ENCODE measurements around the gene VPS11.
"Not testable (repeated sequence)": the region's sequence is repeated elsewhere in the genome, so short reads cannot be mapped to it uniquely, and the experiment has no call there.

The VPS11 gene

DNA sequence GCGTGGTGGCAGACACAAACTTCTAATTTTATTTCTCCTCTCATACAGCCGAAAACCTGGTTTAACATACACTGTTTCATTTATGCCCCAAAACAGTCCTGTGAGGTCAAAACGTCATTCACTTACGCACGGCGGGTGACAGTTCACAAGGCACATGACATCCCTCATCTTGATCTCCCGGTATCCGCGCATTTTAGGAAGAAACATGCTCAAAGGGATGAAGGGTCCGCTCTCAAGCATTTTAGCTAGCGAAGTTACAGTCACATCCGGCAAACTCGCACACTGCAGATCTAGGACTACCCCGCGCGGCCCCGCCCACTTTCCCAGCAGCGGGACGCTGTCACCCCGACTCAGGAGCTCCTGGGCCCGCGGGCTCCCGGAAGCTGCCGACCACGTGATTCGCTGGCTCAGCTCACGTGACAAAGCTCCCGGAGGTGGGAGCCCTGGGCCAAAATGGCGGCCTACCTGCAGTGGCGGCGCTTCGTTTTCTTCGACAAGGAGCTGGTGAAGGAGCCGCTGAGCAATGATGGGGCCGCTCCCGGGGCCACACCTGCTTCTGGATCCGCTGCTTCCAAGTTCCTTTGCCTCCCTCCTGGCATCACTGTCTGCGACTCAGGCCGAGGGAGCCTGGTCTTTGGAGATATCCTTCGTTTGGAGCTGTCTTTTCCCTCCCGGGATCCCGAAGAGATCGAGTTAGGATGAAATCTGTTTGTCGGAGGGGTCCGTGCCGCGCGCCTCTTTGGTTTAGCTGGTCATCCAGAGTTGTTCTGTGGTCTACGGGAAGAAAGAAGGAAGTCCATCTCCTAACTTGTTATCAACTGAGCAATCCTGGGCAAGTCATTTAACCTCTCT lies at the start of gene VPS11:
VPS11 (plus strand) TSS at position 448 of the 852 bp plus-strand sequence; CDS start at position 454, 6 bp downstream.
- DNase-seq (ENCODE audit: low spot score): peak; percentile 96

DNA sequence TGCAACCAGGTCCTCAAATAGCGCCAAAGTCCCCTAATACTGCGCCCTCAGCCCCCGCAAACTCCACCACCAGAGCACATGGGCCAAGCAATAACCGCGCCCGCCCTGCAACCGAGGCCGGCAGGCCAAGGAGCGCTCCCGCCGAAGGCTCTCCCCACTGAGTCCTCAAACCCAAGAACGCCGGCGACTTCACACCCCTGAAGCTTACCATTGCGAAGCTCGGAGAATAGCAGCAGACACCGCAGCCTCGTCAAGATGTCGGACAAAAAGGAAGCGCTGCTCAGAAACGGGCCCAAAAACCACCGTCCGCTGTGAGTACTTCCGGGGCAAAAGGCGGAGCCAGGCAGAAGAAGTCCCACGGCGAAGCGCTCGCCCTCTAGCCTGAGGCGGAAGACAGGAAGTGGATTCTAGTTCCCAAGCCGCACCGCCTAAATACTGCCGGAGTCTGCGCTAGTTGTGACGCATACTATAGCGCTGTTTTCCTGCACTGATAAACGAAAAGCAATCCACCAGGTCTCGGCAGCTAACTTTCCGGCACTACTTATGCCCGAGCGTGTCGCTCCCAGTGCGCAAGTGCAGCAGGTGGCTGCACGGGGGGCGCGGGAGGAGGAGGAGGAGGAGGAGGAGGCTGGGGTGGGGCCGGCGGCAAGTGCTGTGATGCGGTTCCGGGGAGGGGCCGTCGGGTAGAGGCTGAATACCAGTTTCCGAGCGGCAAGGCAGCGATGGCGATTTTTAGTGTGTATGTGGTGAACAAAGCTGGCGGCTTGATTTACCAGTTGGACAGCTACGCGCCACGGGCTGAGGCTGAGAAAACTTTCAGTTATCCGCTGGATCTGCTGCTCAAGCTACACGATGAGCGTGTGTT lies 49.3 kb upstream of the VPS11 start, which contains the start of the genes RPS25 and TRAPPC4:
RPS25 (minus strand) TSS at position 270 of the 865 bp plus-strand sequence; CDS start at position 211, 59 bp downstream.
TRAPPC4 (plus strand) TSS at position 693 of the 865 bp plus-strand sequence; CDS start at position 723, 30 bp downstream.
- peak; percentile 98 for DNase-seq (ENCODE audit: low spot score)

DNA sequence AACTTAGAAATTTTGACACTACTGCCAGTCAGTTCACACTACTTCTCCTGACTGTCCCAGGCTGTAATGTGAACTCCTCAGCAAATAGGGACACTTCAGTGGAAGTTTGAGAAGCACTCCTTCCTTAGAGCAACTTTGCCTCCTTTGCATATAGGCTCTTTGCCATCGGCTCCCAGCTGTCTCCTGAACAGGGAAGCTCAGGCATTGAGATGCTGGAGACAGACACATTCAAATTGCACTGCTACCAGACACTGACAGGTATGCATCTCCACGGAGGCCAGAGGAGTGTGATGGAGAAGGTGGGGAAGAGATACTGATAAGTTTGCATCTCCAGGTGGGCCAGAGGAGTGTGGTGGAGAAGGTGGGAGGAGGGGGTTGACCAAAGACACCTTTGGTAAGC lies 47.6 kb upstream of the VPS11 start:
- no peak for DNase-seq (ENCODE audit: low spot score)

DNA sequence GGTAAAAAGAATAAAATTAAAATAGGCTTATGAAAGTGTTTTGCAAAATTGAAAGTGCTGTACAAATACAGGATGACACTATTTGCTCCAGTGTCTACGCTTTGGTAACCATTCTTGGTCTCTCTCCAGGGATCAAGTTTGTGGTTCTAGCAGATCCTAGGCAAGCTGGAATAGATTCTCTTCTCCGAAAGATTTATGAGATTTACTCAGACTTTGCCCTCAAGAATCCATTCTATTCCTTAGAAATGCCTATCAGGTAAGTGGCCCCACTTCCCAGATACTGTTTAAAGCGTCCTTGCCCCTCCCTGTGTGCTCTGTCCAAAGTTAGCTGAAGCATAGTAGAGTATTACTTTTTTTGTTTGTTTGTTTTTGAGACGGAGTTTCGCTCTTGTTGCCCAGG lies 46.0 kb upstream of the VPS11 start:
- DNase-seq (ENCODE audit: low spot score): no peak

DNA sequence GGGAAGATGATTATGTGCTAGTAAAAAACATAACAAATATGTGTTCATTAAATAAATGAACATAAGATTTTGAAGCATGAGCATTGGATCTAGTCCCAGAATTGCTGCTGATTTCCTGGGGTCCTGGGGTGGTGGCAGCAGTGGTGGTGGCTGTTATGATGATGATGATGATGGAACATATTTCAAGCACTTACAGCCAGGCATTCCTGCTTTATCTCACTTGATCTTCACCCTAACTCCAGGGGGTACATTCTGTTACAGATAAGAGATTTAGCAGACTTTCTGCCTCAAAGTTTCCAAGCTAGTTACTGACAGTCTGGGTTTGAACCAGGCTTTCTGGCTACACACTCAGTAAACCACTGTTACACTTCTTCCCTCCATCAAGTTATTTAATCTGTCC lies 43.9 kb upstream of the VPS11 start:
- DNase-seq (ENCODE audit: low spot score): no peak

DNA sequence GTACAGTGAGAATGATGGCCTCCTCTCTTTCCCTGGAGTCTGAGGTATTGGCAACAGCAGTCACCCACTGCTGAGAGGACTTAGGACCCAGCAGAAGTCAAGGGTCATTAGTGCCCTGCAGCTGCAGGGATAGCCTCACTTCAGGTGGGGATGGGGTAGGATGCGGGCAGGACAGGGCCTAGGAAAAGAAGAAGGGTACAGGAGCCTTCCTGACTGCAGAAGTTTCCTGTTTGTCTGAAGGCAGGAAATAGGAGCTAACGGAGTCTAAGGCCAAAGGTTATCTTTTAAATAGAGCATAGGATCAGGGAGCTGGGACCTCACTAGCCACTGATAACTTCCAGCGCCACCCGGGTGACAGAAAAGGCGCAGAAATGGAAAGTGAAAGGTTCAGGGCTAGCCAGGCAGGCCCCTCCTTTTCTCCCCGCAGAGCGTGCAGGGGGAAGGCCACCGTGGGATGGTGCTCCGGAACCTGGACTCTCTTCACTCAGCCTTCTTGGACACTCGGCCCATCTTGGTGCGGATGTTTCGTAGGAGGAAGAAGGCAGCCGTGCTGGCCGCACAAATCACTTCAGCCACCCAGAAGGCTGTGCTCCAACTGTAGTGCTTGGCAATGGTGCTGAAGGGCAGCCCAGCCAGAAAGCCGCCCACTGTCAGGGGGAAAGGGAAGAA lies 43.1 kb upstream of the VPS11 start:
- no peak for DNase-seq (ENCODE audit: low spot score)

DNA sequence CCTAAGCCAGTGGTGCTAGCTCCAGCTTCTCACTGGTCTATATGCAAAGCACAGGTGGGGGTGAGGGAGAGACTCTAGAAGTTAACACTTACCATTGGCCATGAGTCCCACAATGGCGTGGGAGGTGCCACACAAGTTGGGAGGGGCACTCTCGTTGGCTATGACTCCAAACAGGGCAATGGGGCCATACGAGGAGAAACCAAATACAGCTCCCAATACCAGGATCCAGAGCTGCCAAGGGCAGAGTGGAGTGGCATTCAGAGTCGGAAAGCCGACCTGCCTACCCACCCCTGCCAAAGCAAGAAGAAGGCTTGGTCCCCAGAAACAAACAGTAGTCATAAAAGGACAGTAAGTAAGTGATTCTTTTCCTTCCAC lies 42.5 kb upstream of the VPS11 start:
- DNase-seq (ENCODE audit: low spot score): no peak

DNA sequence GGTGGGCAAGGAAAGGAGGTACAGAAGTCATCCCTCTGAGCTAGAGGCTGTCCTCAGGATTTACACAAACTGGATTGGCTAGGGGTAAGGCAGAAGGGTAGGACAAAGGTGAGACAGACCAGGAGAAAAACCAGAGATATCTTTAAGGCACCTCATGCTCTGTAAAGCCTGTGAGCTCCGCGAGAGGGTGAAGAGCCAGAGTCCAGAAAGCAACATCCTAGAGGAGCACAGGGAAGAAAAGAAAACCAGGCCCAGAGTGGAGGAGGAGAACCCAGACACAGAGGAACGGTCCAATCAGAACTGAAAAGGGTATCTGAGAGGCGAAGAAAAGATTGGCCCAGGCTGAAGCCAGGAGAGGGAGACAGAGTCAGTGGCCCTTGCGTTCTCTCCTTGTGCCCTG lies 42.1 kb upstream of the VPS11 start:
- no peak for DNase-seq (ENCODE audit: low spot score)

DNA sequence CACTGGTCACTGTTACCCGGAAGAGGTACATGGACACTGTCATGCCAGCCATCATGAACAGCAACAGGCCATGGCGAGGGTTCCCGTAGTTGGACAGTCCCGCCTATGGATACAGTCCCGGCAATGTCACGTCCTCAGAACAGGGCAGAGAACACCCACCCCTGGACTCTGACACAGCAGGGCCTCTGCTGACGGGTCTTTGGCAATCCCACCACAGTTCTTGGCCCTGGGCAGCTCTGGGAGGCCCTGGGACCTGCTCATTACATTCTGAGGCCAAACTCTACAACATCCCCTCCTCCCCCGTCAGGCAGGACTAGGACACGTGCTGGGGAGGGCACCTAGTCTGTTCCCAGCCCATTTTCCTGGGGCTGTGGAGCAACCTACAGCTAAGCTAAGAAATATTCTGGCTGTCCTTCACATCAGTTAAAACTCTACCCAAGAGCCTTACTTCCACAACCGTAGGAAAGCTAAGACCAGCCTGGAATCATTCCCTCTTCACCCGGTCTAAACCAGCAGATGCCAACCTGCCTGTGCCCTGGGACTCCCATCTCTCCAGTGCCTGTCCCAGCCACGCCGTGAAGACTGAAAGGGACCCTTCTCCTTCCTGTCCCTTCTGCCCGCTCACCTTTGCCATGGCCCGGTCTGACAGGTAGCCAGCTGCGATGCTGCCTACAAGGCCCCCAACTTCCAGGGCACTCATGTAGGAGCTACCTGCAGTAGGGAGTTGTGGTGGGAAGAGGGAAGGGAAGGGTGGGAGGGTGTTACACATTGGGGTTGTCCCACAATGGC lies 41.4 kb upstream of the VPS11 start:
- no peak for DNase-seq (ENCODE audit: low spot score)

DNA sequence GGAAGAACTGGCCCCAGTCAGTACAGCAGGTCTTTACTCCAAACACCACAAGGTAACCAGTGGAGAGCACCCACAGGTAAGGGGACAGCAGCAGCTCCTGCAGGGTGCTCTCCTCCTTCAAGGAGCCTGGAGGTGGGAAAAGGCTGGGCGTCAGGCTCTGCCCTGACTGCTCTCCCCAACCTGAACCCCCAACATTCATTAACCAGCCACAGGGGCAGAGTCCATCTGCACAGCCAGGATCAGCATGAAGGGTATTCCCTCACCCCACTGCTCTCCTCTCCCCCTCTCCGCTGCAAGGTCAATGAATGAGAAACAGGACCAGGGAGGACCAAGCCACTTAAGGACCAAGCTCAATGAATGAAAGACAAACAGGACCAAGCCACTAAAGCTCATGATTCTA lies 40.6 kb upstream of the VPS11 start:
- DNase-seq (ENCODE audit: low spot score): no peak

DNA sequence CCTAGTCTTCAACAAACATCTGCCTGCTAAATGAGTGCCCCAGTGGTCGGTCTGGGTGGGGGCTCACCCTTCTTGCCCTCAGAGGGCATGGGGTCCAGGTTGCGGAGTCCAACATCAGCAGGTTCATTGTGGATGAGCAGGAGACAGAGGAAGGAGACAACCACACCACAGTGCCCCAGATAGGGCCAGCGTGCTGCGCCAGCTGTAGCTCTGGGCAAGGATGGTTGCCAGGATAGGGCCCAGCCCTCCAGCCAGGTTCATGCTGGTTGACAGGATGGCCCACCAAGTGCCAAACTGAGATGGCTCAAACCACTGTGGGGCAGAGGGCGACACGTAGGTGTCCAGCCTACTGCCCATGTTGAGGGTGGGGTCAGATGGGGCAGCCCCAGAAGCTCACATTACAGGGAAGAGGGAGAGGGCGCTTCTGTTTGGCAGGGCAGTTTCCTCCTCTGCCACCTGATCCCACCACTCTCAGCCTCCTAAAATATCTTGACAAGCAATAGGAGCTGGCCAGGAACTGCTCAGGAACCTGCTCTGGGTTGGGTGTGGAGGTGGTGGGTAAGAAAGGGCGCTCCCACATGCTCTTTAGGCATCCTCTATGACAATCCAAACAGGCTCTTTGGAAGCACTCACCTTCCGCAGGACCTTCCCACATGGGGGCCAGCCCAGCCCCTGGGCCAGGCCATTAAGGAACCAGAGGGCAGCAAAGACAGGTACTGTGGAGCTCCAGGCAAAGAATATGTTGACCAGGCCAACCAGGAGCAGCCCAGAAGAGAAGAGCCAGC lies 39.9 kb upstream of the VPS11 start:
- DNase-seq (ENCODE audit: low spot score): no peak

DNA sequence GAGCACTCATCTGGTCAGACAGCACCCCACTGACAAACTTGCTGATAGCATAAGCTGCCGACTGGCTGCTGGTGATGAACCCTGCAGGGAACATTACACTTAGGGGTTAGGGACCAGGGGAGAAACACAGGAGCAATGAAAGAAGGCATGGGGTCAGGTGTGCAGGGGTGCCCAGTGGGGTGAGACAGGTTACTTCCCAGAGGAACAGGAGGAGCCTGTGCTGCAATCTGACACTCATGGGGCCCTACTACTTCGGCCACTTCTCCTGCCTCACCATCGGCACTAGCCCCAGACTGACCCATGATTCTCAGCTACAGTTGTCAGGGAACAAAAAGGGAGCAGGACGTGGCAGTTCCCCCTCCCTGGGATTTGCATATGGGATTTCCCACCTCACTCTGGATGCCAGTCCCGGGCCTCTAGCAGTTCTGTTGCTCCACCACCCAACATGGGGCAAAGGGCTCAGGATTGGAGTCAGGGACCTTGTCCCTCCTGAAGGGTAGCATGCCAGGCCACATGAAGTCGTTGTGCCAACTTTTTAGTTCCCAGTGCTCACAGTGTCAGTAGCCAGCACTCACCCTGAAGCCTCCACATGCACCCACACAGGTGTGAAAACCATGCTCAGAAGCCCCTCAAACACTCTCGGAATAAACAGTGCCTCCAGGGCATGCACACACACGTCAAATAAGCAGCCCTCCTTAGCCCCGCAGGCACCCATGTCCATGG lies 39.1 kb upstream of the VPS11 start:
- no peak for DNase-seq (ENCODE audit: low spot score)

DNA sequence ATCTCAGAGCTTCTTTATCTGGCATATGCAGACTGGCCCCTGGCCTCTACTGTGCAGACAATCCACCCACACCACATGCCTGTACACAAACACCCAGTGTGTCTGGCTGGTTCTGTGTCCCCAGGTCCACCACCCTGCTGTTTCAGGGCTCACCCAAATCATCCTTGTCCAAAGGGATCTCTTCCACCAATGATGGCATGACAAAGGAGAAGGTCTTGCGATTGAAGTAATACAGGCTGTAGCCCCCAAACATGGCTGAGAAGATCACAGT lies 38.6 kb upstream of the VPS11 start:
- no peak for DNase-seq (ENCODE audit: low spot score)

DNA sequence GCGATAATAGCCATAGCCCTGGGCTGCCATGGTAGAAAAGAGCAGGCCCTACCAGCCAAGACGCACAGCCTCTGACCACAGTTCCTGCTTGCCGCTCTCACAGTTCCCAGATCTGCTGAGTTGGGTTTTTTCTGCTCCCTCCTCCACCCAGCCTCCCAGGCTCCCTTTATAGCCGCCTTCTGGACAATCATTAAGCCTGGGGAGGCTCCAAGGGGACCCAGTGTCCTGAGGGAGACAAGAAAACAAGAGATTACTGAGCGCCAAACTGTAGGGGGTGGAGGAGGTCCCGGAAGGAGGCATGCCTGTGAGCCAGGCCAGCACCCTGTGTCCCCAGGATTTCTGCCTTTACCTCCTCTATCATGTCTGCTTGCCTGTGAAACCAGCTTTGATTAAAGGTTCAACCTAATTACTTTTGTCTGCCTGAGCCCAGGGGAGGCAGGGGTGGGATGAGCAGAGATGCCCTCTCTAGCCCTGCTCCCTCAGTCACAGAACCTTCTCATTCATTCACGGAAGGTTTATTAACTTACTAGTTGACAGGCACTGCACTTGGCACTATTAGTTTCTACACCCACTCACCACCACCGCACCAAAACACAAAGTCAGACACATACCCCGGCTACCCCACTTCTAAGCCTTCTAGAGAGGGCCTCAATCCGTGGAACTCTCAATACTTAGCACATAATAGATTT lies 38.1 kb upstream of the VPS11 start:
- DNase-seq (ENCODE audit: low spot score): peak; percentile 39

DNA sequence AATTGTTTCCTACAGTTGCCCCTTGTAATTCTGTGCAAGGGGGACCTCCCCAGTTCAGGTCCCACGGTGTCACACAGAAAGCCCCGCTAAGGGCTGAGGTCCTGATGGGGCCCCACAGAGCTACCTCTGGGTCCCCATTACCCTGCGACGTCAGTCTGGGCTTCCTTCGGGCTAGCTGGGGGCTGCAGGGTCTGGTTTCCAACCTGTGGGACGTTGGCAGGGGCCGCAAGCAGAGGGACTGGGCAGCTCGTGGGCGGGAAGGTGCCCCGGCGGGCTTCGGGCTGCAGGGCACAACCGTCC lies 37.6 kb upstream of the VPS11 start:
- no peak for DNase-seq (ENCODE audit: low spot score)

DNA sequence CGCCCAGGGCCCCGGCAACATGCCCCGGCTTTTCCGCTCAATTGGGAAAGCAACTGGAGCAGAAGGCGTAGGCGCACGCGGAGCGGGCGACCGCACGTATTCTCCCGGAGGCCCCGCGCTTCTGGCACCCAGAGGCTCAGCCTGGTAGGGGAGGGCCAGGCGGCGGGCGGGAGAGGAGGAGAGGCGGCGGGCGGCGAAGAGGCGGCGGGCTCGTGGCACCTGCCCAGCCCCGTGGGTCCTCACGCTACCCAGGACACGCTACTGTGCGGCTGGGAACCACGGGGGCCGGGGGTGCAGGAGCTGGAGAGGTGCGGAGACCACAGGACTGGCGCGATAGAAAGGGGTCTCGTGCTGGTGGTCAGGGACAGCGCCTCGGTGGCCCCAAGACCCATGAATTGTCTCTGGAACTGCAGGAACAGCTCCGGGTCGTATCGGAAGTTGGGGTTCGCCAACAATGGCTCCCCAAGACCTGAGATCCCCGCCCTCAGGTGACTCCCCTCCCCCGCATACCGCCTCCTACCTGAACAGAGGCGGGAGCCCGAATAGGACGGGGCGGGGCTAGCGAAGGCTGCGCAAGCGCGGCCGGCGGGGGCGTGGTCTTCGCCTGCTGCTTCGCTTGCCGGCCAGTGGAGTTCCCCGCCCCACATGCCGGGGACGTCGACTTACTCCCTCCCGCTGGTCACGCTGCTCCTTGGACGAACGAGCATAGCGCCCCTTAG lies 37.1 kb upstream of the VPS11 start, which contains the start of gene SLC37A4:
SLC37A4 (minus strand) TSS at position 549 of the 719 bp plus-strand sequence.
- peak; percentile 96 for DNase-seq (ENCODE audit: low spot score)

DNA sequence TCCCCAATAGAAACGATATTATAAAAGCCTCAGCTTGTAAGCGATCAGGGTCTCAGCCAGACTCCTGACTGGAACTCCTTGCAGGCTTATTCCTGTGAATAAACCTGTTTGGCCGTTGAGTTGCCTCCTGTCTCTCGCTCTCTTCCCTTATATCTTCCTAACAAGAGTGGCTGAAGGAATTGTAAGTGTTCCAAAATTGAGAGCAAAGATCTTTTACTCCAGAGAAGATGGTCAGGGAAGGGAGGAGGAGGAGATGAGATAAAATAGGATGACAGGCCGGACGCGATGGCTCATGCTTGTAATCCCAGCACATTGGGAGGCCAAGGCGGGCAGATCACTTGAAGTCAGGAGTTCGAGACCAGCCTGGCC lies 35.7 kb upstream of the VPS11 start:
- DNase-seq (ENCODE audit: low spot score): no peak

DNA sequence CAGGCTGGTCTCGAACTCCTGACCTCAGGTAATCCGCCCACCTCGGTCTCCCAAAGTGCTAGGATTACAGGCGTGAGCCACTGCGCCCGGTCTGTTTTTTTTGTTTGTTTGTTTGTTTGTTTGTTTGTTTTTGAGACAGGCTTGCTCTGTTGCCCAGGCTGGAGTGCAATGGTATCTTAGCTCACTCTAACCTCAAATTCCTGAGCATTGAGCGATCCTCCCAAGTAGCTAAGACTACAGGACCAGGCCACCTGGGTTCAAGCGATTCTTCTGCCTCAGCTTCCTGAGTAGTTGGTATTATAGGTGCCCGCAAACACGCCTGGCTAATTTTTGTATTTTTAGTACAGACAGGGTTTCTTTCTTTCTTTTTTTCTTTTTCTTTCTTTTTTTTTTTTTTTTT lies 34.2 kb upstream of the VPS11 start:
- not testable (repeated sequence) for DNase-seq (ENCODE audit: low spot score)

DNA sequence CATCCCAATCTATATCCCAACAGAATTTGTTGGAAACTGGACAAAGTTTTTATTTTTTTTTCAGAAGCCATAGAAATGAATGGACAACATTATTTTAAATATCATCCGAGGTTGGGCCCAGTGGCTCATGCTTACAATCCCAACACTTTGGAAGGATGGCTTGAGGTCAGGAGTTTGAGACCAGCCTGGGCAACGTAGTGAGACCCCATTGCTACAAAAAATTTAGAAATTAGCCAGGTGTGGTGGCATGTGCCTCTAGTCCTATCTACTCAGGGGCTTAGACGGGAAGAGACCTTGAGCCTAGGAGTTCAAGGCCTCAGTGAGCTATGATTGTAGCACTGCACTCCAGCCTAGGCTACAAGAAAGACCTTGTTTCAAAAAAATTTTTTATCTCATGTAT lies 32.8 kb upstream of the VPS11 start:
- DNase-seq (ENCODE audit: low spot score): no peak
